ENCODE measurements around the gene CDKL4. TPM values are rescaled to one million over a fixed set of nuclear protein-coding genes. Genes with fewer than 3 reads are reported as not detected.
A peak's percentile ranks its signal among the peaks of the same experiment; 100 is the strongest.

Gene CDKL4
- total and polyA plus RNA-seq, 2 of the 13 experiments (the other 11 are each of a cell fraction or from before 2014, with no cell fraction given): 0.29 to 0.50 TPM

- TF ChIP-seq REL (CRISPR knock-in tag; conservative IDR thresholded peaks at IDR 0.05) (no peak), NCOR1 (IDR thresholded peaks at IDR 0.05; ENCODE audit: borderline replicate concordance, low read length) (peak; percentile 78; the same call in 1 of the 2 replicates), TBP (CRISPR knock-in tag; IDR thresholded peaks at IDR 0.05) (no peak), ARNT (IDR thresholded peaks at IDR 0.05) (no peak), KLF11 (CRISPR knock-in tag; IDR thresholded peaks at IDR 0.05) (no peak), MNT (IDR thresholded peaks at IDR 0.05) (peak; percentile 37; the same call in 1 of the 2 replicates), ZBTB39 (CRISPR knock-in tag; IDR thresholded peaks at IDR 0.05) (no peak), THAP11 (CRISPR knock-in tag; IDR thresholded peaks at IDR 0.05) (peak; percentile 50; the same call in 1 of the 2 replicates), ZNF558 (CRISPR knock-in tag; IDR thresholded peaks at IDR 0.05; ENCODE audit: borderline replicate concordance) (no peak), YEATS4 (CRISPR knock-in tag; IDR thresholded peaks at IDR 0.05; ENCODE audit: borderline replicate concordance) (no peak), FOXA1 (IDR thresholded peaks at IDR 0.05) (no peak), FOXA1 (CRISPR knock-in tag; IDR thresholded peaks at IDR 0.05) (no peak; the same call in 1 of the 2 replicates), ZKSCAN1 (IDR thresholded peaks at IDR 0.05; ENCODE audit: low read length) (no peak), ZNF468 (CRISPR knock-in tag; IDR thresholded peaks at IDR 0.05) (no peak), AGO1 (IDR thresholded peaks at IDR 0.05; ENCODE audit: low read depth, low read length, poor library complexity, severe bottlenecking) (no peak), ZBTB33 (CRISPR knock-in tag; IDR thresholded peaks at IDR 0.05) (no peak), ZNF362 (CRISPR knock-in tag; IDR thresholded peaks at IDR 0.05; ENCODE audit: borderline replicate concordance) (no peak), ZNF230 (CRISPR knock-in tag; IDR thresholded peaks at IDR 0.05) (no peak), ZBTB10 (CRISPR knock-in tag; IDR thresholded peaks at IDR 0.05; ENCODE audit: borderline replicate concordance) (no peak), PLRG1 (conservative IDR thresholded peaks at IDR 0.05) (no peak), ZNF382 (CRISPR knock-in tag; IDR thresholded peaks at IDR 0.05; ENCODE audit: borderline replicate concordance) (no peak), SMC3 (IDR thresholded peaks at IDR 0.05; ENCODE audit: low read length) (no peak), ZNF337 (CRISPR knock-in tag; IDR thresholded peaks at IDR 0.05; ENCODE audit: borderline replicate concordance, low read depth) (no peak)
Measured at GRCh38 chr2:39140322-39140847, 103.4 kb downstream of the CDKL4 start (continued).

All from HepG2 (cell line).